HS-5 (cell line): ENCODE measurements around the gene PPP2R2C.

Source experiments
- DNase-seq: peaks from one replicate; pipeline ENCODE4 v3.0.0-alpha.2; 2012; ENCODE audit warnings: low read depth

PPP2R2C gene

GRCh38 chr4:6493658-6494304, 21.4 kb upstream of the PPP2R2C start:
- DNase-seq, result no peak

GRCh38 chr4:6492861-6493657, 20.6 kb upstream of the PPP2R2C start:
- no peak for DNase-seq

GRCh38 chr4:6492027-6492590, 19.7 kb upstream of the PPP2R2C start:
- DNase-seq, result no peak

DNA sequence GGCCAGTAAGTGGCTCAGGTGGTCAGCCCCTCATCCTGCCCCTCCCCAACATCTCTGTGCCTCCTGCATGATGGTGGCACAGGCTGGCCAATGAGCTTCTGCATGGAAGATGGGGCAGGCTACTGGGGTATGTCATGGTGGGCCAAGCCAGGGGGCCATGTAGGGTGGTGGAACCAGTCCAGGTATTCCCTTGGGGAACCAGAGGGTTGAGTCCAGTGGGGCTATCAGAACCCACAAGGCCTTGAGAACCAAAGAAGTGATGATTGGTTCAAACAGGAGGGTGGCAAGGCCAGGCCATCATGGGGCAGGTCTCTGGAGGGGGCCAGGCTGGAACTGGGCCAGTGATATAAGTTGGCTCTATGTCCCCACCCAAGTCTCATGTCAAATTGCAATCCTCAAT, 18.8 kb upstream of the PPP2R2C start:
- no peak for DNase-seq

GRCh38 chr4:6489927-6490326, 17.5 kb upstream of the PPP2R2C start:
- no peak for DNase-seq

GRCh38 chr4:6487466-6487865, 15.1 kb upstream of the PPP2R2C start:
- no peak for DNase-seq

DNA sequence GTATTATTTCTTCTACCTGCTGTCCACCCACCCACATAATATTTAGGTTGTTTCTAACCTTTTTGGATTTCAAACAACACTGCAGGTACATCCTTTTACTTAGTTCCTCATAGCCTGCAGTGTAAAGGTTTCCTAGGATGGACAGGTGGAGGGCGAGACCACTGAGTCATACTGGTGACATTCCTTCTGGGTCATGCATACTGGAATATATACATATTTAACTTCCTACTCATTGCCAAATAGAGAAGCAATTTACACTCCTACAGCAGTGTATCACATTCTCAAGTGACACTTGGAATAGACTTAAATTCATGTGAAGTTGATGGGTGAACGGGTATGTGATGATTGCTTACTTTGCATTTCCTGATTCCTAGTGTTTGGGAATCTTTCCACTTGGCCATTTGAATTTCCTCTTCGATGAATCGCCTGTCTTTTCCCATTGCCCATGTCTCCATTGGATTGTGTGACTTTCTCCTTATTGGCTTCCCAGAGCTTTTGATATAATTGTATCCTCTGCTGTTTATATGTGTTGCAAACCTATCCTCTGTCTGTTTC, 8.2 kb upstream of the PPP2R2C start:
- DNase-seq, result no peak

DNA sequence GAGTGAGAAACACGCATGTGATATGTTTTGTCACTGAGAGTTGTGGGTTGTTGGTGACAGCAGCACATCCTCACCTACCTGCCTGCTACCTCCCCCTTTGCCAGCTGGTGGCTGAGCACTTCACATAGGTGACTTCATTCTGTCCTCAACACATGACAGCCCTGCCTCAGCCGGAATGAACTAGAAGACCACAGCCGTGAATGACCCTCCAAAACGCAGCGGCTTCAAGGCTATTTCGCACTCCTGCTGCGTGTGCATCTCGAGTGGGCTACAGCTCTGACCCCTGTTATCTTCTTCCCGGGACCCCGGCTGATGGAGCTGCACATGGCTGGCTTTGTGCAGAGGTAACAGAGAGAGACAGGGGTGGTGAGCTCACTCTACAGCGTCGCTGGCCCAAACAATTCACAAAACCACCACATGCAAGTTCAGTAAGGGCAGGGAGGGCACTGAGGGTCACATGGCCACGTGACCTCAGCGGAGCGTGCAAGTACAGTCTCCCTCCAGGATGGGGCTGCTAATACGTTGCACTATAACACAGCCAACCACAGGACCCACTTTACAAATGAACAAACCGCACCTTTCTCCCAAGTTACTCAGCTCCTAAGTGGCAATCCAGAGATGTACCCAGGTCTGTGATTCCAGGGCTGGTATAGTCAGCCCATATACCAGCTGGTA, 6.3 kb upstream of the PPP2R2C start:
- DNase-seq, result no peak

DNA sequence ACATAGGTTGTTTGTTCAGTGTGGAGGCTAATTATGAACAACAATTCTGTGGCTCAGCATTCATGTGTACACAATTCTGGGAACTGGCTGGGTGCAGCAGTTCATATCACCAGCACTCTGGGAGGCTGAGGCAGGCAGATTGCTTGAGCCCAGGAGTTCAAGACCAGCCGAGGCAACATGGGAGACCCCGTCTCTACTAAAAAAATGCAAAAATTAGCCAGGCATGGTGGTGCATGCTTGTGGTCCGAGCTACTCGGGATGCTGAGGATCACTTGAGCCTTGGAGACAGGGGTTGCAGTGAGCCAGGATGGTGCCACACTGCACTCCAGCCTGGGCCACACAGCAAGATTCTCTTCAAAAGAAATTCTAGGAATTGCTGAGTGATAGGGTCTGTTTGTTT, 4.5 kb upstream of the PPP2R2C start:
- DNase-seq, result no peak

GRCh38 chr4:6475492-6476020, 3.1 kb upstream of the PPP2R2C start:
- DNase-seq, result no peak

GRCh38 chr4:6474705-6475457, 2.5 kb upstream of the PPP2R2C start:
- DNase-seq, result no peak

DNA sequence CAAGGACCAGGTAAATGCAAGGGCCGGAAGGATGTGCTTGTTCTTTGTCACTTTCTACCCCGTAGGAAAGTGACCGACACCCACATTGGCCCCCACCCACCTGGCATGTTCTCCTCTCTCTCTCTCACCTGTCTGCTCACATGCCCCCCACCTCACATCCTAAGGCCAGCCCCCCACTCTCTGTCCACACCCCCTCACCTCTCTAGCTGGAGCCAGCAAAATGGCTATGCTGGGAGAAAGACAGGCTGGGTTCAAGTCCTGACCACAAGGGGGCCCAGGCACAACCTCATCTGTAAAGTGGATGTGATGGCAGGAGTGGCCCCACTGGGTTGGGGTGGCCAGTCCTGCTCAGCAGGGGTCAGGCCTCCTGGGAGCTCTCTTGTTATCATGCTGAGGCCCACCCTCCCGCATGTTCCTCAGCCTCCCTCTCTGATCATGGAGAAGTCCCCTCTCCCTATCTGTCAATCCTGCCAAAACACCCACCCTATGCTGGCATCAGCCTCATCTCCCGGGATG, 1.7 kb upstream of the PPP2R2C start:
- DNase-seq, result no peak

GRCh38 chr4:6473264-6474052, 1.0 kb upstream of the PPP2R2C start:
- DNase-seq, result no peak

DNA sequence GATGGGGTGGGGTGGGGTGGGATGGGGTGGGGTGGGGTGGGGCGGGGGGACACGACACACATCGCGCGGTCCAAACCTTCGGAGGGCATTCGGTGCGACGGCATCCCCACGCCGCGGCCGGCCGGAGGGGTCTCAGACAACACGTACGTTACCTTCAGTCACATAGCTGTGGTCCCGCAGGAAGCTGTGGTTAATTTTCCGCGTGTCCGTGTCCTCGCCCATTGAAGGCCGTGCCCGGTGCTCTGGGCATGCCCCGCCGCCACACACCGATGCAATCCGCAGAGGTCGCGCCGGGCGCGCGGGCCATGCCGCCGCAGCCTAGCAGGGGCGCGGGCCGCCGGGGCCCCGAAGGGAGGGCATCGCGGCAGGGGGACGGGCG, 417 bp downstream of the PPP2R2C start:
- no peak for DNase-seq

DNA sequence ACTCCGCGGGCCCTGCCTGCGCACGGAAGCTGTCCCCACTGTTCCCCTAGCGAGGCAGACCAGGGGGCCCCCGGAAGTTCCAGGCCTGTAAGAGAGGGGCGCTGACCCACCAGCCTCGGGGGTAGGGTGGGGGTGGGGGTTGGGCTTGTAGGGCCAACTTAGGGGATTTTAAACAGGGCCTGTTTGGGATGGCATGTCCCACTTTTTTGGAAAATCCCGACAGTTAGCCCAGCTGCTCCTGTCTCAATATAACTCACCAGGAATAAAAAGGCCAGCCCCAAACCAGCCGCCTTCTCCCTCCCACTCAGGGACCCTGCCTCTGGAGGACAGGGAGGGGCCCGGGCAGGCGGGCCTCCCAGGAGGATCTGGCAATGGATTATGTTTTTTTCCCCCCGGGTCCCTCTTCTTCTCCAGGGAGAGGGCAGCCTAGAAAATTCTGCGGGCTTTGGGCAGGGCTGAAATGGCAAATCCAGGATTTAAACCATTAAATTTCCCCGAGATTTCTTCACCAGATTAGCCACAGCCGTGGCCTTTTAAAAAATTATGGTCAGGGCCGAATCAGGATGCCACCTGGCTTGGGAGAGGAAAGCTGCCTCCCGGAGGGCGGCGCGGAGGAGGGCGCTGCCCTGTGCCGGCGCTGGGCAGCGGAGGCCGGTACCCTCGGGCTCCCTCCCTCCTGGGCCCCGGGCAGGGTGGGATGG, 957 bp downstream of the PPP2R2C start:
- DNase-seq, result no peak

DNA sequence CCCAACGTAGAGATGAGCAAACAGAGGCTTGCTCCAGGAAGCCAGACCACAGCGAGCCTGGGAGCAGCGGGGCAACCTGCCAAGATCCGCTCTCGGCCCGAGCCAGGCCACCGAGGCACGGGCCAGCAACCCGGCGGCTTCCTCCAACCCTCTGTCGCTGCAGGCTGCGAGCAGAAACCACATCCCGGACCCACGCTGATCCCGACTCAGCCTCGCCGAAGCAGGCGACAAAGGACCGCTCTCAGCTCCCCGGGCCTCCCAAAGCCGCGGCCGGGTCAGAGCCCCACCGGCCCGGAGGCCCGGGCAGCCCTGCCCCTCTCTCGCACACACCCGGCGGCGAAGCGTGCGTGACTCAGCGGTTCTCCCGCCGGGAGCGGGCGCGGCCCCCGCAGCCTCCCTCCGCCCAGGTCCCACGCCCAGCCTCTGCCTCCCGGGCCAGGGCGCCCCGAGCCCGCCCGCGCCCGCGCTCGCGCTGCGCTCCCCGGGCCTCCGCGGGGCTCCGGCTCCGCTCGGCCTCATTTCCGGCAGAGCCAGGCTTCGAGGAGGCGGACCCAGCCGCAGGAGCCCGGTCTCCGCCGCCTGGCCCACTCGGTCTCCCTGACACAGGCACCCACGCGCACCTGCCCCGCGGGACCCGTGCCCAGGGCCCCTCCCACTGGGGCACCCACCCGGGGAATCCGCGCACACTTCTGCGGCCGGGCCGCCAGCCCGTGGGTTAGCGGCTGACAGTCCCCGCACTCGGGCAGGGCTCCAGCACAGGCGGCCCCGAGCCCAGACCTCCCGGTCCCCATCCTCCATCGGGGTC, 1.7 kb downstream of the PPP2R2C start:
- no peak for DNase-seq

GRCh38 chr4:6469898-6470501, 2.4 kb downstream of the PPP2R2C start:
- DNase-seq, result no peak

- no peak for DNase-seq
Observed at GRCh38 chr4:6469144-6469543, 3.3 kb downstream of the PPP2R2C start.

DNA sequence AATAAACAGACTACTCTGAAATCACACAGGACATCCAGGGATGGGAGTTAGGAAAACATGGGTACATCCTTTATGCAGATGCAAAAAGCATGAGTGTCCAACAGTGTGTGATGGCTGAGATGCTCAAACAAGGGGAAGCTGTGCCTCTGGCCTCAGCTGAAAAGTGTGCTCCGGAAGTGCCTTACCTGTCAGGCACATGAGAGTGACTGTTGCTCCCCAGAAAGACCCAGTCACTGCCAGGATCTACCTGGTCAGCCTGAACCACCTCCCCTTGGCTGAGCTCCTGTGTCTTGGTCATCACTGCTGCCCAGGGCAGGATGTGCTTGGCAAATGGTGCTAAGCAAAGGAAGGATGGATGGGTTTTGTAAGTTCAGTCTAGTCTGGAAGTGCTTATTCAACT, 4.0 kb downstream of the PPP2R2C start:
- no peak for DNase-seq
